HEK293 (cell line): ENCODE measurements around the gene GALNS.

Experiments
- CTCF ChIA-PET: fragments of 350-600 bp; formaldehyde crosslinking; extraction: SDS; loops from one replicate; lab custom pipeline; 2021; ENCODE audit warnings: antibody characterized with exemption; lab: Yijun Ruan, JAX
- POLR2A ChIA-PET: fragments of 300-600 bp; formaldehyde crosslinking; extraction: SDS; loops from one replicate; lab custom pipeline; 2020; ENCODE audit warnings: antibody characterized with exemption, inconsistent platforms; lab: Yijun Ruan, JAX
- H3K27ac ChIP-seq: fragments of 200-500 bp; sonication (Bioruptor generic); 2 replicates; pipeline ENCODE4 v1.5.1; 2014; ENCODE audit warnings: low read depth, low read length, control low read depth, inconsistent platforms; ENCODE audit errors: extremely low read depth
- H3K36me3 ChIP-seq, 2 experiments: fragments of 200-500 bp in 1 of 2; sonication (Bioruptor generic) in 1 of 2; 1 replicate in 1 of 2; 2 replicates in 1 of 2; pipeline ENCODE4 v1.5.1; 2014 to 2017; ENCODE audit warnings: inconsistent platforms in 2 of 2, low read length in 2 of 2; ENCODE audit not compliant: control insufficient read depth in 2 of 2, insufficient read depth in 1 of 2
- H3K4me1 ChIP-seq: fragments of 200-500 bp; sonication (Bioruptor generic); 2 replicates; pipeline ENCODE4 v1.5.1; 2014; ENCODE audit warnings: mild to moderate bottlenecking, low read length, inconsistent platforms; ENCODE audit not compliant: control insufficient read depth, insufficient read depth
- H3K4me3 ChIP-seq: 2 replicates; pipeline ENCODE4 v1.5.1; 2011; ENCODE audit warnings: low read depth, mild to moderate bottlenecking, control low read depth, low read length, moderate library complexity
- H3K9me3 ChIP-seq: fragments of 200-500 bp; sonication (Bioruptor generic); 2 replicates; pipeline ENCODE4 v1.5.1; 2014; ENCODE audit warnings: low read depth, low read length, inconsistent platforms; ENCODE audit not compliant: control insufficient read depth, insufficient read depth
- BCL11A ChIP-seq: fragments of 450-650 bp; formaldehyde crosslinking; IDR thresholded peaks from 2 replicates; pipeline ENCODE4 v1.5.1; 2016; ENCODE audit warnings: low read depth, missing biosample characterization, missing genetic modification characterization
- BCL11B ChIP-seq: fragments of 450-650 bp; formaldehyde crosslinking; IDR thresholded peaks from 2 replicates; pipeline ENCODE4 v1.5.1; 2016; ENCODE audit warnings: low read depth, missing biosample characterization, missing genetic modification characterization
- GFI1B ChIP-seq: fragments of 450-650 bp; formaldehyde crosslinking; IDR thresholded peaks from 2 replicates; pipeline ENCODE4 v1.5.1; 2016; ENCODE audit warnings: missing biosample characterization, missing genetic modification characterization
- HOXD13 ChIP-seq: sonication (generic); formaldehyde crosslinking; IDR thresholded peaks from 2 replicates; pipeline ENCODE4 v1.8.0; 2022; ENCODE audit warnings: missing genetic modification reagents, borderline replicate concordance
- KLF16 ChIP-seq: fragments of 450-650 bp; formaldehyde crosslinking; IDR thresholded peaks from 2 replicates; pipeline ENCODE4 v1.5.1; 2017; ENCODE audit warnings: missing biosample characterization, missing genetic modification characterization
- KLF9 ChIP-seq: fragments of 450-650 bp; formaldehyde crosslinking; IDR thresholded peaks from 2 replicates; pipeline ENCODE4 v1.5.1; 2016; ENCODE audit warnings: missing biosample characterization, missing genetic modification characterization, low read depth
- REPIN1 ChIP-seq: fragments of 450-650 bp; formaldehyde crosslinking; IDR thresholded peaks from 2 replicates; pipeline ENCODE4 v1.5.1; 2017; ENCODE audit warnings: missing biosample characterization, missing genetic modification characterization, low read depth
- ZBTB20 ChIP-seq: fragments of 450-650 bp; formaldehyde crosslinking; IDR thresholded peaks from 2 replicates; pipeline ENCODE4 v1.5.1; 2016; ENCODE audit warnings: missing biosample characterization, missing genetic modification characterization
- ZBTB21 ChIP-seq: fragments of 450-650 bp; formaldehyde crosslinking; IDR thresholded peaks from 2 replicates; pipeline ENCODE4 v1.5.1; 2017; ENCODE audit warnings: missing biosample characterization, missing genetic modification characterization
- ZBTB8A ChIP-seq: fragments of 450-650 bp; formaldehyde crosslinking; IDR thresholded peaks from 2 replicates; pipeline ENCODE4 v1.5.1; 2016; ENCODE audit warnings: missing biosample characterization, missing genetic modification characterization
- ZNF121 ChIP-seq: fragments of 450-650 bp; formaldehyde crosslinking; IDR thresholded peaks from 2 replicates; pipeline ENCODE4 v1.5.1; 2016; ENCODE audit warnings: missing biosample characterization, missing genetic modification characterization
- ZNF138 ChIP-seq: fragments of 450-650 bp; formaldehyde crosslinking; IDR thresholded peaks from 2 replicates; pipeline ENCODE4 v1.5.1; 2016; ENCODE audit warnings: missing biosample characterization, missing genetic modification characterization, borderline replicate concordance
- ZNF23 ChIP-seq: fragments of 450-650 bp; formaldehyde crosslinking; IDR thresholded peaks from 2 replicates; pipeline ENCODE4 v1.5.1; 2016; ENCODE audit warnings: missing biosample characterization, missing genetic modification characterization, borderline replicate concordance
- ZNF24 ChIP-seq: fragments of 450-650 bp; formaldehyde crosslinking; IDR thresholded peaks from 2 replicates; pipeline ENCODE4 v1.5.1; 2016; ENCODE audit warnings: missing biosample characterization, missing genetic modification characterization
- ZNF324 ChIP-seq: fragments of 450-650 bp; formaldehyde crosslinking; IDR thresholded peaks from 2 replicates; pipeline ENCODE4 v1.5.1; 2016; ENCODE audit warnings: missing biosample characterization, missing genetic modification characterization
- ZNF335 ChIP-seq: fragments of 450-650 bp; formaldehyde crosslinking; conservative IDR thresholded peaks from 2 replicates; pipeline ENCODE4 v1.5.1; 2016; ENCODE audit warnings: missing biosample characterization, missing genetic modification characterization
- ZNF518A ChIP-seq: fragments of 450-650 bp; formaldehyde crosslinking; conservative IDR thresholded peaks from 2 replicates; pipeline ENCODE4 v1.5.1; 2016; ENCODE audit warnings: low read depth, missing biosample characterization, missing genetic modification characterization
- ZNF560 ChIP-seq: fragments of 450-650 bp; formaldehyde crosslinking; IDR thresholded peaks from 2 replicates; pipeline ENCODE4 v1.5.1; 2017; ENCODE audit warnings: missing biosample characterization, missing genetic modification characterization, borderline replicate concordance
- ZNF610 ChIP-seq: fragments of 450-650 bp; formaldehyde crosslinking; IDR thresholded peaks from 2 replicates; pipeline ENCODE4 v1.5.1; 2016; ENCODE audit warnings: missing biosample characterization, missing genetic modification characterization, borderline replicate concordance
- ZNF623 ChIP-seq: fragments of 450-650 bp; formaldehyde crosslinking; IDR thresholded peaks from 2 replicates; pipeline ENCODE4 v1.5.1; 2016; ENCODE audit warnings: missing biosample characterization, missing genetic modification characterization
- ZNF677 ChIP-seq: fragments of 450-650 bp; IDR thresholded peaks from 2 replicates; pipeline ENCODE4 v1.5.0; 2018; ENCODE audit warnings: missing biosample characterization, mild to moderate bottlenecking, missing genetic modification characterization, moderate library complexity
- ZNF747 ChIP-seq: fragments of 450-650 bp; formaldehyde crosslinking; IDR thresholded peaks from 2 replicates; pipeline ENCODE4 v1.5.1; 2016; ENCODE audit warnings: missing biosample characterization, missing genetic modification characterization
- ZNF768 ChIP-seq: fragments of 450-650 bp; formaldehyde crosslinking; IDR thresholded peaks from 2 replicates; pipeline ENCODE4 v1.5.1; 2018; ENCODE audit warnings: missing biosample characterization, mild to moderate bottlenecking, missing genetic modification characterization
- TF ChIP-seq, protein P1 (sequence below): IDR thresholded peaks from 2 replicates; pipeline ENCODE4 v1.6.1; 2011; ENCODE audit warnings: mild to moderate bottlenecking, low read depth, low read length, borderline replicate concordance
- TF ChIP-seq, protein P2 (sequence below): fragments of 450-650 bp; formaldehyde crosslinking; IDR thresholded peaks from 2 replicates; pipeline ENCODE4 v1.5.1; 2016; ENCODE audit warnings: missing biosample characterization, missing genetic modification characterization

GALNS gene

DNA sequence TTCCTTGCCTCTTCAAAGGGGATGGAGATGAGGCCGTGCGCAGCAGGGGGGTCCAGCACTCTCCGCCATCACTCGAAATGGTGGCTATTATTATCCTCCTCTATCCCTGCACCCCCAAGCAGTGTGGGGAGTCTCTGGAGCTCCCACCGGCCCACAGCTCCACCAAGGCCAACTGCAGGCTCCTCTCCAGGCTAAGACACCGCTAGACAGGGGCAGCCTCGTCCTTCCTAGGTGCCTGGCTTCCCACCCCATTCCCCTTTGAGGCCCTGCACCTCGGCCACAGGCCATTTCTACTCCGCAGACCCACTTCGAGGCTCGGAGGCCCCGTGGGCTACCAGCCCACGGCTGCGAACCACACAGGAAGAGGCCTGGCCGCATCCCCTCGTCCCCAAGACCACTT, 49.3 kb upstream of the GALNS start (continued):
- TF ChIP-seq ZNF677 (tag by site-specific recombination) (no peak), ZNF121 (tag by site-specific recombination) (no peak), ZNF24 (tag by site-specific recombination) (no peak), ZNF324 (tag by site-specific recombination) (no peak), ZNF560 (no peak)

GRCh38 chr16:88905563-88905962, 48.8 kb upstream of the GALNS start:
- Histone ChIP-seq H3K9me3 (no peaks in the 10 kb centered on the region), H3K36me3 (no peaks in the 10 kb centered on the region), H3K4me3 (no peak overlapping the region), H3K27ac (no peak overlapping the region), H3K4me1 (no peaks in the 10 kb centered on the region)
- ChIA-PET POLR2A (no interaction called here), CTCF (no interaction called here)
- no peak for TF ChIP-seq HOXD13 (CRISPR knock-in tag)
- TF ChIP-seq KLF16 (tag by site-specific recombination) = no peak
- TF ChIP-seq, protein P1, sequence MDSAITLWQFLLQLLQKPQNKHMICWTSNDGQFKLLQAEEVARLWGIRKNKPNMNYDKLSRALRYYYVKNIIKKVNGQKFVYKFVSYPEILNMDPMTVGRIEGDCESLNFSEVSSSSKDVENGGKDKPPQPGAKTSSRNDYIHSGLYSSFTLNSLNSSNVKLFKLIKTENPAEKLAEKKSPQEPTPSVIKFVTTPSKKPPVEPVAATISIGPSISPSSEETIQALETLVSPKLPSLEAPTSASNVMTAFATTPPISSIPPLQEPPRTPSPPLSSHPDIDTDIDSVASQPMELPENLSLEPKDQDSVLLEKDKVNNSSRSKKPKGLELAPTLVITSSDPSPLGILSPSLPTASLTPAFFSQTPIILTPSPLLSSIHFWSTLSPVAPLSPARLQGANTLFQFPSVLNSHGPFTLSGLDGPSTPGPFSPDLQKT = no peak
- TF ChIP-seq ZNF23 (tag by site-specific recombination) = no peak
- no peak for TF ChIP-seq BCL11A (tag by site-specific recombination)
- TF ChIP-seq ZBTB20 = no peak
- no peak for TF ChIP-seq REPIN1 (tag by site-specific recombination)
- no peak for TF ChIP-seq ZNF623 (tag by site-specific recombination)
- no peak for TF ChIP-seq GFI1B
- TF ChIP-seq ZNF747 = no peak
- no peak for TF ChIP-seq ZNF24 (tag by site-specific recombination)
- no peak for TF ChIP-seq ZBTB21
- no peak for TF ChIP-seq BCL11B (tag by site-specific recombination)
- TF ChIP-seq ZNF610 = no peak
- TF ChIP-seq, protein P2, sequence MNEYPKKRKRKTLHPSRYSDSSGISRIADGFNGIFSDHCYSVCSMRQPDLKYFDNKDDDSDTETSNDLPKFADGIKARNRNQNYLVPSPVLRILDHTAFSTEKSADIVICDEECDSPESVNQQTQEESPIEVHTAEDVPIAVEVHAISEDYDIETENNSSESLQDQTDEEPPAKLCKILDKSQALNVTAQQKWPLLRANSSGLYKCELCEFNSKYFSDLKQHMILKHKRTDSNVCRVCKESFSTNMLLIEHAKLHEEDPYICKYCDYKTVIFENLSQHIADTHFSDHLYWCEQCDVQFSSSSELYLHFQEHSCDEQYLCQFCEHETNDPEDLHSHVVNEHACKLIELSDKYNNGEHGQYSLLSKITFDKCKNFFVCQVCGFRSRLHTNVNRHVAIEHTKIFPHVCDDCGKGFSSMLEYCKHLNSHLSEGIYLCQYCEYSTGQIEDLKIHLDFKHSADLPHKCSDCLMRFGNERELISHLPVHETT = no peak
- no peak for TF ChIP-seq ZNF138 (tag by site-specific recombination)
- no peak for TF ChIP-seq ZNF335 (tag by site-specific recombination)
- no peak for TF ChIP-seq ZBTB8A (tag by site-specific recombination)

DNA sequence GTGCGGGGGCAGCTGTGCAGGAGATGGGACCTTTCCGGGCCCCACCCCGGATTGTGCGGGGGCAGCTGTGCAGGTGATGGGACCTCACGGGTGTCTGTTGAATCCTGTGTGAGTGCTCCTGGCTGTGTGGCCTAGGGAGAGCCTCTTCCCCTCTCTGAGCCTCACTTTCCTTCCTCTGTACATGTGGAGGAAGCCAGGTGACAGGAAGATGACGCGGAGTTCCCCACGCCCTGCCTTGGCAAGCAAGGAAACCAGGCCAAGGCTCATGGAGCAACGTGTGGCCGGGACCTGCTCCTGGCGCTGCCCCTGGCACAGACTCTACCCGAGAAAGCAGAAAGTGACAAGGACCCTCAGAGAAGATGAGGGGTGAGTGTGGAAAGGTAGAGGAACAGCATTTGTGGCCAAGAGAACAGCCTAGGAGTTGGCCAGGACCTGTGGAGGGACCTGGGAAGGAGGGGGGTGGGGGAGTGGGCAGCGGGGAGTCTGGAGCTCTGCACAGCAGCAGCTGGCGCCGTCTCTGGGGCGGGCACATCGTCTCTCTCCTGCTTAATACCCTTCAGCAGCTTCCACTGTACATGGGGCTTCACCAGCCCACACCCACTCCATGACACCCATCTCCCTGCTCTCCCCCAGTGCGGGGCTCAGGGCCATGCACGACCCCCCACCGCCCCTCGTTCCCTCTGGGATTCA, 48.1 kb upstream of the GALNS start:
- POLR2A ChIA-PET = no interaction called here
- no peak overlapping the region for H3K4me3 ChIP-seq
- peak; percentile 3; the same call in 1 of the 2 replicates for TF ChIP-seq KLF9 (tag by site-specific recombination)
- TF ChIP-seq ZNF518A (tag by site-specific recombination) = no peak
- TF ChIP-seq ZNF768 (tag by site-specific recombination) = 0 out of 2 replicates have a peak, but pooled peaks have one; percentile 60

More for the DNA sequence above, 48.1 kb upstream of the GALNS start:
- CTCF ChIA-PET = no interaction called here
- Histone ChIP-seq H3K9me3 (no peaks in the 10 kb centered on the region), H3K4me1 (no peaks in the 10 kb centered on the region), H3K27ac (no peak overlapping the region), H3K36me3 (no peaks in the 10 kb centered on the region)
